ENCODE measurements around the gene ELL. TPM values are rescaled to one million over a fixed set of nuclear protein-coding genes. Genes with fewer than 3 reads are reported as not detected.

Gene ELL
- total RNA-seq, 1 donor from 2014 or later: 11.6 TPM

DNA sequence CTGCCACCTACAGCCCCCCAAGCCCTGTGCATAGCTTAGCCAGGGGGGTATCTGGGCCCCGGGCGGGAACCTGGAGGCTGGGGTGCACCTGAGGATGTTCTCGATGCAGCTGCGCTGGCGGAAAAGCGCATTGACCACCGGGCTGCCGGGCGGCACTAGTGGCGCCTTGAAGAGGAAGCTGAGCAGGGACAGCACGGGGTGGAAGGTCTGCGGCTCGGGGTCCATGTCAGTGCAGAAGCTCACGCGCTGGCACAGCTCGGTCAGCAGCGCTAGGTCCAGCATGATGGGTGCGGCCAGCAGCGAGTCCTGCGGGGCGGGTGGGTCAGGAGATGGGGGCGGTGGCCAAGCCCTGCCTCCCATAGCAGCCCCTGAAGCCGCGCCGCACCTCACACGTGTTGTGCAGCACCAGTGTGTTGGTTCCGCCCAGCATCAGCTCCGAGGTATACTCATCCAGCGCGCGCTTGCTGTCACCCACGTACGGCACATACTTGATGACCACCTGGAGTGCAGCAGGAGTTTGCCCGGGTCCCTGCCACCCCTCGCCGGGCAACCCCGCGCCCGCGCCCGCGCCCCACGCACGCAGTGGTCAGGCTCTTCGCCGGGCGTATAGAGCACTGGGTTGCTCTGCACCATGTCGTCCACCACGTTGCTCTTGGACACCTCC, 86.6 kb downstream of the ELL start:
- Mint-ChIP-seq H3K4me1 (ENCODE audit: low read depth, unreplicated experiment) (peaks cover 5% of the 10 kb centered on the region), H3K27me3 (ENCODE audit: unreplicated experiment) (peaks cover 11% of the 10 kb centered on the region), H3K27ac (ENCODE audit: unreplicated experiment) (no peak overlapping the region), H3K36me3 (ENCODE audit: unreplicated experiment) (no peaks in the 10 kb centered on the region), H3K4me3 (ENCODE audit: unreplicated experiment) (no peak overlapping the region), H3K9me3 (ENCODE audit: unreplicated experiment) (peaks cover 5% of the 10 kb centered on the region)
- TF ChIP-seq, protein P1, sequence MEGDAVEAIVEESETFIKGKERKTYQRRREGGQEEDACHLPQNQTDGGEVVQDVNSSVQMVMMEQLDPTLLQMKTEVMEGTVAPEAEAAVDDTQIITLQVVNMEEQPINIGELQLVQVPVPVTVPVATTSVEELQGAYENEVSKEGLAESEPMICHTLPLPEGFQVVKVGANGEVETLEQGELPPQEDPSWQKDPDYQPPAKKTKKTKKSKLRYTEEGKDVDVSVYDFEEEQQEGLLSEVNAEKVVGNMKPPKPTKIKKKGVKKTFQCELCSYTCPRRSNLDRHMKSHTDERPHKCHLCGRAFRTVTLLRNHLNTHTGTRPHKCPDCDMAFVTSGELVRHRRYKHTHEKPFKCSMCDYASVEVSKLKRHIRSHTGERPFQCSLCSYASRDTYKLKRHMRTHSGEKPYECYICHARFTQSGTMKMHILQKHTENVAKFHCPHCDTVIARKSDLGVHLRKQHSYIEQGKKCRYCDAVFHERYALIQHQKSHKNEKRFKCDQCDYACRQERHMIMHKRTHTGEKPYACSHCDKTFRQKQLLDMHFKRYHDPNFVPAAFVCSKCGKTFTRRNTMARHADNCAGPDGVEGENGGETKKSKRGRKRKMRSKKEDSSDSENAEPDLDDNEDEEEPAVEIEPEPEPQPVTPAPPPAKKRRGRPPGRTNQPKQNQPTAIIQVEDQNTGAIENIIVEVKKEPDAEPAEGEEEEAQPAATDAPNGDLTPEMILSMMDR (IDR thresholded peaks at IDR 0.05; ENCODE audit: partially characterized antibody, unreplicated experiment): no peak
- peak; percentile 18 for DNase-seq

DNA sequence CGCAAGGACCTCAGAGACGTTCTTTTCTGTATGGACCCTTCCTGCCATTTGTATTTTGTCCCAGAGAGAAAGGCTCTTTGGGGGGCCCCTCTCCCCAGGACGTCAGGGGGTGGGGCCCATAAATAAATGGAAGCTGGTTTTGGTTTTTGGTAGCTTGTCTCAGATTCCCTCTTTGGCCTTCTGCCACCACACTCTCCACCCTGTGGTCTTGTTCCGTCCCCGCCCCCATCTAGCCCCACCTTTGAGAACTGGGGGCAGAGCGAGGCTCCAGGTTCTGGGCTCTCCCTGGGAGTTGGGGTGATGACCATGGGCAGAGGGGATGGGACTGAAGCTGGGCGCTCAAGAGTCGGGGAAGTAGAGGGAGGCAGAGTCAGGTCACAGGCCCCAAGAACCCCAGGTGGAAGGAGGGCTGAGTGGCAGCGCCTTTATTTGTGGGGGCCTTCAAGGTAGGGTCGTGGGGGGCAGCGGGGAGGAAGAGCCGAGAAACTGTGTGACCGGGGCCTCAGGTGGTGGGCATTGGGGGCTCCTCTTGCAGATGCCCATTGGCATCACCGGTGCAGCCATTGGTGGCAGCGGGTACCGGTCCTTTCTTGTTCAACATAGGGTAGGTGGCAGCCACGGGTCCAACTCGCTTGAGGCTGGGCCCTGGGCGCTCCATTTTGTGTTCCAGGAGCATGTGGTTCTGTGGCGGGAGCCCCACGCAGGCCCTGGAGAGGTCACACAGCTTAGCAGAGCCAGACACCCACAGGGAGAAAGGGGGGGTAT, 87.3 kb downstream of the ELL start:
- Mint-ChIP-seq H3K4me1 (ENCODE audit: low read depth, unreplicated experiment) (peaks cover 5% of the 10 kb centered on the region), H3K9me3 (ENCODE audit: unreplicated experiment) (peaks cover 5% of the 10 kb centered on the region), H3K36me3 (ENCODE audit: unreplicated experiment) (no peaks in the 10 kb centered on the region), H3K4me3 (ENCODE audit: unreplicated experiment) (peak overlapping the region; percentile 23), H3K27me3 (ENCODE audit: unreplicated experiment) (peaks cover 10% of the 10 kb centered on the region), H3K27ac (ENCODE audit: unreplicated experiment) (no peak overlapping the region)
- TF ChIP-seq, protein P1 (IDR thresholded peaks at IDR 0.05; ENCODE audit: partially characterized antibody, unreplicated experiment): no peak
- no peak for DNase-seq

DNA sequence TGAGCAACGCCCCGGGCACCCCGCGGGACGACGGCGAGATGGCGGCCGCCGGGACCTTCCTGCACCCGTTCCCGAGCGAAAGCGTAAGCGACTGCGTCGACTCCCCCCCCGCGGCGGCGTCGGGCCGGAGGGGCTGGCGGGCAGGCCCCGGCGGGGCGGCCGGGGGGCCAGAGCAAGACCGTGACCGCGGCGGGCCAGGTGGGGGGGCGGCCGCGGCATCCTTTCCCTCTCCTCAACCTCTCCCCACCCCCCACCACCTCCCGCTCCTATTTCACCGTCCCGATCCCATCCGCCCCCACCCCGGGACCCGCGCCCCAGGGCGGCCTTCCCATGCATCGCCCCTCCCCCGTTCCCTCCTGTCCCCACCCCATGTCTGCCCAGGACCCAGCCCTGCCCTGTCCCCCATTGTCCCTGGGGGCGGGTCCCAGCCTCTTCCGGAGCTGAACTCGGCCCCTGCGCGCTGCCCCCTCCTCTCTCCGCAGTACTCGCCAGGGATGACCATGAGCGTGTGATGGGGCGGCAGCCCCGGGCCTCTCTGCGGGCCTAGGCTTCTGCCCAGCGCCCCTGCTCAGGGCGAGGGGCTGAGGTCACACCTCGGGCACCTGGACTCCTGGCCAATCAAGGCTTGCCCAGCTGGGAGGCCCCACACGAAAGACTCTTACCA, 88.0 kb downstream of the ELL start:
- no peaks in the 10 kb centered on the region for H3K36me3 Mint-ChIP-seq (ENCODE audit: unreplicated experiment)
- peaks cover 5% of the 10 kb centered on the region for H3K9me3 Mint-ChIP-seq (ENCODE audit: unreplicated experiment)
- H3K4me3 Mint-ChIP-seq (ENCODE audit: unreplicated experiment): peak overlapping the region; percentile 23
- TF ChIP-seq, protein P1 (IDR thresholded peaks at IDR 0.05; ENCODE audit: partially characterized antibody, unreplicated experiment): no peak
- DNase-seq: peak; percentile 67
- peaks cover 10% of the 10 kb centered on the region for H3K27me3 Mint-ChIP-seq (ENCODE audit: unreplicated experiment)
- peaks cover 5% of the 10 kb centered on the region for H3K4me1 Mint-ChIP-seq (ENCODE audit: low read depth, unreplicated experiment)
- H3K27ac Mint-ChIP-seq (ENCODE audit: unreplicated experiment): no peak overlapping the region

DNA sequence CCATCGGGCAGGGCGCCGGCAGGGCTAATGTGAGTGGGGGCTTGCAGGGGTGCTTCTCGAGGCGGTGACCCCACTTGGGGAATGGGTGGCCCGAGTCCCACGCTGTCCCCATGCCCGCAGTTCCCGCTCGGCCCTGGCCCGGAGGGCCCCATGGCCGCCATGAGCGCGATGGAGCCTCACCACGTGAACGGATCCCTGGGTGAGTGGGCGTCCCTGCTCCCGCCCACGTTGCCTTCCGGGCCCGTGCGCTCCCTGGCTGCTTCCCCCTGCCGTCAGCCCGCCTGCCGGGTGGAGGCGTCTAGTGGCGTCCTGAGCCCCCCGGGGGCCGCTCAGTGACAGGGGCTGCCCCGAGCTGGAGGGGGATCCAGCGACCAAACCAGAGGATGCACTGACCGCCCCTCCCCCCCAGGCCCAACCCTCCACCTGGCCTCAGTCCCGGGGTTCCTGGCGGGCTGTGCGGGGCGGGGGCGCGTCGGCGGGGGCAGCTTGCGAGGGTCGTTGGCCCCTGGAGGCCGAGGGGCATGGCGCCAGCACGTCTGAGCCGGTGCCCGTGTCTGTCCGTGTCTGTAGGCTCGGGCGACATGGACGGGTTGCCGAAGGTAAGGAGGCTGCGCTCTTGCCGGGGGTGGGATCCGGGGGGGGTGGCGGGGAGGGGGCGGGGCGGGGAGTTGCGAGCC, 88.7 kb downstream of the ELL start:
- no peak overlapping the region for H3K27ac Mint-ChIP-seq (ENCODE audit: unreplicated experiment)
- TF ChIP-seq, protein P1 (IDR thresholded peaks at IDR 0.05; ENCODE audit: partially characterized antibody, unreplicated experiment): no peak
- DNase-seq: peak; percentile 65
- H3K4me1 Mint-ChIP-seq (ENCODE audit: low read depth, unreplicated experiment): peaks cover 6% of the 10 kb centered on the region
- no peak overlapping the region for H3K4me3 Mint-ChIP-seq (ENCODE audit: unreplicated experiment)
- no peaks in the 10 kb centered on the region for H3K36me3 Mint-ChIP-seq (ENCODE audit: unreplicated experiment)
- peaks cover 8% of the 10 kb centered on the region for H3K9me3 Mint-ChIP-seq (ENCODE audit: unreplicated experiment)
- H3K27me3 Mint-ChIP-seq (ENCODE audit: unreplicated experiment): peaks cover 10% of the 10 kb centered on the region

All from glutamatergic neuron (in vitro differentiated cells).